Measurements from ENCODE around the gene HIPK4. TPM values are rescaled to one million over a fixed set of nuclear protein-coding genes. Genes with fewer than 3 reads are reported as not detected.
A peak's percentile ranks its signal among the peaks of the same experiment; 100 is the strongest.

HIPK4 gene
- polyA plus RNA-seq, 2 of the 4 experiments (the other 2 are of a cell fraction), result 0.18 to 0.25 TPM

DNA sequence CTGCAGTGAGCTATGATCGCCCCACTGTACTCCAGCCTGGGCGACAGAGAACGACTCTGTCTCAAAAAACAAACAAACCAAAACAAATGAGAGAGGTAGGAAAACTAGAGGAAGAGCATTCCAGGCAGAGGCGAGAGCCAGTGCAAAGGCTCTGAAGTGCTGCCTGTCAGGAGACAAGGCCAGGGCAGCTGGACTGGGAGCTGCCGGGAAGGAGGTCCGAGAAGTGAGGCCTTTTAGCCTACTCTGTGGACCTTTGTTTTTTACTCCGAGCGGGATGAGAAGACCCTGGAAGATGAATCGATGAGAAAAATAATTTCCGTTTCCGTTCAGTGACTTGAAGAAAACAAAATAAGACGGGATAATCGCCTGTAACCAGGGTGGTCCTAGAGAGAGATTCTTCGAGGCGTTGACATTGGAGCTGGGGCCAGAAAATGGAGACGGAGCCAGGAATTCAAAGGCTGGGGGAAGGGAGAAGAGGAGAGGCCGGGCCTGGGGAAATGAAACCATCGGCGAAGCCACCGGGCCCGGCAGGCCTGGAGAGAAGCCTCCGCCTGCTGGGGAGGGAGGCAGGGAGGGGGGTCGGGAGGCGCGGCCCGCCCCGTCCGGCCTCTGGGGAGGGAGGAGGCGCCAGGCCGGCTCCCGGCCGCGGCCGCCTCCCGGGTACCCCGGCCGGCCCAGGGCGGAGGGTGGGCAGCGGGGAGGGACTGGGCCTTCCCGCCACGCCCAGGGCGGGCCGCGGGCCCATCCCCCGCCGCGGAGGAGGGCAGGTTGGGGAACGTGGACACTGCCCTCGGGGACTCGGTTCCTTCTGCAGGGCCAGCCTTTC lies 43.6 kb upstream of the HIPK4 start (continued):
- TF ChIP-seq FOXS1 (CRISPR knock-in tag; IDR thresholded peaks at IDR 0.05) (no peak), ZNF302 (CRISPR knock-in tag; IDR thresholded peaks at IDR 0.05) (no peak), HDAC2 (IDR thresholded peaks at IDR 0.05) (no peak), NPAS2 (CRISPR knock-in tag; IDR thresholded peaks at IDR 0.05; ENCODE audit: borderline replicate concordance) (no peak; the same call in 1 of the 2 replicates), FOSL2 (IDR thresholded peaks at IDR 0.05) (no peak), FOSL2 (CRISPR knock-in tag; IDR thresholded peaks at IDR 0.05) (peak; percentile 38; the same call in 1 of the 2 replicates), CEBPB (IDR thresholded peaks at IDR 0.05) (0 out of 4 replicates have a peak, but pooled peaks of 1 of the 2 experiments have one; percentile 3), NFE2L2 (conservative IDR thresholded peaks at IDR 0.05; ENCODE audit: low read length) (no peak), RFX5 (IDR thresholded peaks at IDR 0.05) (no peak), CBX8 (IDR thresholded peaks at IDR 0.05) (no peak), JUN (IDR thresholded peaks at IDR 0.05) (peak; percentile 40 to 97; a peak in 4 of 5 replicates), KDM5A (IDR thresholded peaks at IDR 0.05) (no peak), TP53 (CRISPR knock-in tag; IDR thresholded peaks at IDR 0.05) (peak; percentile 84; the same call in 1 of the 2 replicates), MAZ (IDR thresholded peaks at IDR 0.05; ENCODE audit: borderline replicate concordance, low read depth, low read length) (peak; percentile 95), MYC (IDR thresholded peaks at IDR 0.05; ENCODE audit: borderline replicate concordance, low read length) (peak; percentile 60; the same call in 1 of the 2 replicates), MAFK (IDR thresholded peaks at IDR 0.05; ENCODE audit: partially characterized antibody) (no peak), KDM1A (IDR thresholded peaks at IDR 0.05; ENCODE audit: low read depth) (no peak), NR3C1 (IDR thresholded peaks at IDR 0.05) (no peak), POLR2A (IDR thresholded peaks at IDR 0.05; ENCODE audit: low read length) (peak; percentile 90), ZC3H11A (IDR thresholded peaks at IDR 0.05) (no peak), USF2 (IDR thresholded peaks at IDR 0.05) (no peak), SREBF2 (IDR thresholded peaks at IDR 0.05) (no peak), JUNB (IDR thresholded peaks at IDR 0.05) (no peak), GATA3 (IDR thresholded peaks at IDR 0.05; ENCODE audit: borderline replicate concordance) (no peak; the same call in 1 of the 2 replicates), EP300 (IDR thresholded peaks at IDR 0.05) (no peak), HOXA7 (CRISPR knock-in tag; IDR thresholded peaks at IDR 0.05) (0 out of 2 replicates have a peak, but pooled peaks have one; percentile 52), HOXB5 (CRISPR knock-in tag; IDR thresholded peaks at IDR 0.05) (peak; percentile 84; the same call in 1 of the 2 replicates), PHF8 (IDR thresholded peaks at IDR 0.05; ENCODE audit: borderline replicate concordance, low read depth) (peak; percentile 86; the same call in 1 of the 2 replicates), MAX (IDR thresholded peaks at IDR 0.05) (peak; percentile 89), RAD21 (conservative IDR thresholded peaks at IDR 0.05 in 1 of 2, IDR thresholded peaks at IDR 0.05 in 1 of 2) (no peak; a peak in 1 of 5 replicates), EHF (CRISPR knock-in tag; IDR thresholded peaks at IDR 0.05) (peak; percentile 79; the same call in 1 of the 2 replicates)
- TF ChIP-seq, protein P1, sequence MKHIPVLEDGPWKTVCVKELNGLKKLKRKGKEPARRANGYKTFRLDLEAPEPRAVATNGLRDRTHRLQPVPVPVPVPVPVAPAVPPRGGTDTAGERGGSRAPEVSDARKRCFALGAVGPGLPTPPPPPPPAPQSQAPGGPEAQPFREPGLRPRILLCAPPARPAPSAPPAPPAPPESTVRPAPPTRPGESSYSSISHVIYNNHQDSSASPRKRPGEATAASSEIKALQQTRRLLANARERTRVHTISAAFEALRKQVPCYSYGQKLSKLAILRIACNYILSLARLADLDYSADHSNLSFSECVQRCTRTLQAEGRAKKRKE (CRISPR knock-in tag; IDR thresholded peaks at IDR 0.05; ENCODE audit: low read depth), result no peak
- TF ChIP-seq, protein P2, sequence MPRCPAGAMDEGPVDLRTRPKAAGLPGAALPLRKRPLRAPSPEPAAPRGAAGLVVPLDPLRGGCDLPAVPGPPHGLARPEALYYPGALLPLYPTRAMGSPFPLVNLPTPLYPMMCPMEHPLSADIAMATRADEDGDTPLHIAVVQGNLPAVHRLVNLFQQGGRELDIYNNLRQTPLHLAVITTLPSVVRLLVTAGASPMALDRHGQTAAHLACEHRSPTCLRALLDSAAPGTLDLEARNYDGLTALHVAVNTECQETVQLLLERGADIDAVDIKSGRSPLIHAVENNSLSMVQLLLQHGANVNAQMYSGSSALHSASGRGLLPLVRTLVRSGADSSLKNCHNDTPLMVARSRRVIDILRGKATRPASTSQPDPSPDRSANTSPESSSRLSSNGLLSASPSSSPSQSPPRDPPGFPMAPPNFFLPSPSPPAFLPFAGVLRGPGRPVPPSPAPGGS (IDR thresholded peaks at IDR 0.05), result peak; percentile 93
- TF ChIP-seq, protein P3, sequence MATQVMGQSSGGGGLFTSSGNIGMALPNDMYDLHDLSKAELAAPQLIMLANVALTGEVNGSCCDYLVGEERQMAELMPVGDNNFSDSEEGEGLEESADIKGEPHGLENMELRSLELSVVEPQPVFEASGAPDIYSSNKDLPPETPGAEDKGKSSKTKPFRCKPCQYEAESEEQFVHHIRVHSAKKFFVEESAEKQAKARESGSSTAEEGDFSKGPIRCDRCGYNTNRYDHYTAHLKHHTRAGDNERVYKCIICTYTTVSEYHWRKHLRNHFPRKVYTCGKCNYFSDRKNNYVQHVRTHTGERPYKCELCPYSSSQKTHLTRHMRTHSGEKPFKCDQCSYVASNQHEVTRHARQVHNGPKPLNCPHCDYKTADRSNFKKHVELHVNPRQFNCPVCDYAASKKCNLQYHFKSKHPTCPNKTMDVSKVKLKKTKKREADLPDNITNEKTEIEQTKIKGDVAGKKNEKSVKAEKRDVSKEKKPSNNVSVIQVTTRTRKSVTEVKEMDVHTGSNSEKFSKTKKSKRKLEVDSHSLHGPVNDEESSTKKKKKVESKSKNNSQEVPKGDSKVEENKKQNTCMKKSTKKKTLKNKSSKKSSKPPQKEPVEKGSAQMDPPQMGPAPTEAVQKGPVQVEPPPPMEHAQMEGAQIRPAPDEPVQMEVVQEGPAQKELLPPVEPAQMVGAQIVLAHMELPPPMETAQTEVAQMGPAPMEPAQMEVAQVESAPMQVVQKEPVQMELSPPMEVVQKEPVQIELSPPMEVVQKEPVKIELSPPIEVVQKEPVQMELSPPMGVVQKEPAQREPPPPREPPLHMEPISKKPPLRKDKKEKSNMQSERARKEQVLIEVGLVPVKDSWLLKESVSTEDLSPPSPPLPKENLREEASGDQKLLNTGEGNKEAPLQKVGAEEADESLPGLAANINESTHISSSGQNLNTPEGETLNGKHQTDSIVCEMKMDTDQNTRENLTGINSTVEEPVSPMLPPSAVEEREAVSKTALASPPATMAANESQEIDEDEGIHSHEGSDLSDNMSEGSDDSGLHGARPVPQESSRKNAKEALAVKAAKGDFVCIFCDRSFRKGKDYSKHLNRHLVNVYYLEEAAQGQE (IDR thresholded peaks at IDR 0.05), result no peak
- TF ChIP-seq, protein P4, sequence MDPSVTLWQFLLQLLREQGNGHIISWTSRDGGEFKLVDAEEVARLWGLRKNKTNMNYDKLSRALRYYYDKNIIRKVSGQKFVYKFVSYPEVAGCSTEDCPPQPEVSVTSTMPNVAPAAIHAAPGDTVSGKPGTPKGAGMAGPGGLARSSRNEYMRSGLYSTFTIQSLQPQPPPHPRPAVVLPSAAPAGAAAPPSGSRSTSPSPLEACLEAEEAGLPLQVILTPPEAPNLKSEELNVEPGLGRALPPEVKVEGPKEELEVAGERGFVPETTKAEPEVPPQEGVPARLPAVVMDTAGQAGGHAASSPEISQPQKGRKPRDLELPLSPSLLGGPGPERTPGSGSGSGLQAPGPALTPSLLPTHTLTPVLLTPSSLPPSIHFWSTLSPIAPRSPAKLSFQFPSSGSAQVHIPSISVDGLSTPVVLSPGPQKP (IDR thresholded peaks at IDR 0.05; ENCODE audit: low read depth, low read length), result no peak
- TF ChIP-seq, protein P5, sequence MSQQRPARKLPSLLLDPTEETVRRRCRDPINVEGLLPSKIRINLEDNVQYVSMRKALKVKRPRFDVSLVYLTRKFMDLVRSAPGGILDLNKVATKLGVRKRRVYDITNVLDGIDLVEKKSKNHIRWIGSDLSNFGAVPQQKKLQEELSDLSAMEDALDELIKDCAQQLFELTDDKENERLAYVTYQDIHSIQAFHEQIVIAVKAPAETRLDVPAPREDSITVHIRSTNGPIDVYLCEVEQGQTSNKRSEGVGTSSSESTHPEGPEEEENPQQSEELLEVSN (IDR thresholded peaks at IDR 0.05; ENCODE audit: borderline replicate concordance, low read depth), result peak; percentile 73; the same call in 1 of the 2 replicates
